GM12872 (cell line): Measurements from ENCODE around the gene B4GALT2.

Experiments
- TF ChIP-seq, protein P1 (sequence below): IDR thresholded peaks from 3 replicates; pipeline ENCODE4 v1.5.1; 2011; ENCODE audit warnings: low read depth, mild to moderate bottlenecking, low read length, moderate library complexity; ENCODE audit not compliant: insufficient read depth

B4GALT2 gene

DNA sequence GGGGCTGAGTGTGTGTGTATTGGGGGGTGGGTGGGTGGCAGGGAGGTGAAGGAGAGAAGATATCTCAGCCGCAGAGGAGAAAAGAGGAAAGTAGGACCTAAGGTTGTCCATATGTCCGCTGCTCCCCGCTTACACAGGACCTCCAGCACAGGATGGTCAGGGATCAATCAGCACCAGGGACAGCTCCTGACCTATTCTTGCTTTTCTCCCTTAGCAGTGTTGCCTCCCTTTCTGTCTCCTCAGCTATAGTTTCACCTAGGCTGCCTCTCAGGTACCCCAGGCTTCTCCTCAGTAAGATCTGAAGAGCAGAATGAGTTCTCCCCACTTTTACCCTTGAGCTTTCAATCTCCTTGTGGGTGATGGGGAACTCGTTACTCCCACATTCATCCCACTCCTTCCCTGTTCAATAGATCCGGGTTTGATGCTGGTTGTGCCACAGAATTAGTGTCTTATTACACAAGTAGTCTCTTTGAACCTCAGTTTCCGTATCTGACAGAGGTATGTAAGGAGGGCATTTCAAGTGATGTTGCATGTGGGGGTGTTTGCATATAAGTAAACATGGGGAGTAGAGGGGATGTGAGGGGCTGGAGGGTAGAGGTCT, 10.6 kb upstream of the B4GALT2 start:
- TF ChIP-seq, protein P1, sequence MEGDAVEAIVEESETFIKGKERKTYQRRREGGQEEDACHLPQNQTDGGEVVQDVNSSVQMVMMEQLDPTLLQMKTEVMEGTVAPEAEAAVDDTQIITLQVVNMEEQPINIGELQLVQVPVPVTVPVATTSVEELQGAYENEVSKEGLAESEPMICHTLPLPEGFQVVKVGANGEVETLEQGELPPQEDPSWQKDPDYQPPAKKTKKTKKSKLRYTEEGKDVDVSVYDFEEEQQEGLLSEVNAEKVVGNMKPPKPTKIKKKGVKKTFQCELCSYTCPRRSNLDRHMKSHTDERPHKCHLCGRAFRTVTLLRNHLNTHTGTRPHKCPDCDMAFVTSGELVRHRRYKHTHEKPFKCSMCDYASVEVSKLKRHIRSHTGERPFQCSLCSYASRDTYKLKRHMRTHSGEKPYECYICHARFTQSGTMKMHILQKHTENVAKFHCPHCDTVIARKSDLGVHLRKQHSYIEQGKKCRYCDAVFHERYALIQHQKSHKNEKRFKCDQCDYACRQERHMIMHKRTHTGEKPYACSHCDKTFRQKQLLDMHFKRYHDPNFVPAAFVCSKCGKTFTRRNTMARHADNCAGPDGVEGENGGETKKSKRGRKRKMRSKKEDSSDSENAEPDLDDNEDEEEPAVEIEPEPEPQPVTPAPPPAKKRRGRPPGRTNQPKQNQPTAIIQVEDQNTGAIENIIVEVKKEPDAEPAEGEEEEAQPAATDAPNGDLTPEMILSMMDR = no peak

DNA sequence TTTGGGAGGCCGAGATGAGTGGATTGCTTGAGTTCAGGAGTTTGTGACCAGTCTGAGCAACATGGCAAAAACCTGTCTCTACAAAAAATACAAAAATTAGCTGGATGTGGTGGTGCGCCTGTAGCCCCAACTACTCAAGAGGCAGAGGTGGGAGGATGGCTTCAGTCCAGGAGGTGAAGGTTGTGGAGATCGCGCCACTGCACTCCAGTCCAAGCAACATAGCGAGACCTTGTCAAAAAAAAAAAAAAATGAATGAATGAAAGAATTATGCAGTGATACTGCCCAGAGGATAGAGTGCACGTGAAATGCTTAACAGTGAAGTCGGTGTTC, 9.6 kb upstream of the B4GALT2 start:
- TF ChIP-seq, protein P1 = no peak

DNA sequence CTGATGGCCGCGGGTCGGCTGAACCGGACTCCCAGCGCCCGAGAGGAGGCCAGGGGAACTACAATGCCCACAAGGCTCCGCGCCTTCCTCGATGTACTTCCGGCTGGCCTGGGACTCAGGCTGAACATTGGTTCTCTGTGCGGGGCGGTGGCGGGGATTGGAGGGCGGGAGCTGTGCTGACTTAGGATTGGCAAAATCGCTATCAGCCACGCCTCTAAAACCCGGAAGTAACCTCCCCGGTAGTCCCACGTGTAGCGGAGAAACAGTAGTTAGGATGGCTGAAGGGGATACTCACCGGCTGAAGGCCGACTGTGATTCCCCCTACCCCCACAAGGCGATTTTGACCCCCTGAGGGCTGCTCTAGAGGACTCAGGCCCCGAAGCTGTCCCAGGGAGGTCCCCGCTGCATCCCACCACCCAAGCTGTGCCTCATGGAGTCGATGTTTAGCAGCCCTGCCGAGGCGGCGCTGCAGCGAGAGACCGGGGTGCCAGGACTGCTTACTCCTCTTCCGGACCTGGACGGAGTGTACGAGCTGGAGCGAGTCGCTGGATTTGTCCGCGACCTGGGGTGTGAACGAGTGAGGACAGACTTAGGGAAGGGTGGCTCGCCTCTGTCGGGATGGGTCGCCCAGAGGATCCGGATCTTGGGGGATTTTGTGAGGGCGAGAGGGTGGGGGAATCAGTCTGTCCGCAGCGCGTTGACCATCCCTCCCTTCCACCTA, 9.1 kb upstream of the B4GALT2 start, which contains the start of gene DPH2:
DPH2 (plus strand) TSS at position 265 of the 721 bp plus-strand sequence; CDS start at position 431, 166 bp downstream.
- TF ChIP-seq, protein P1 = no peak

DNA sequence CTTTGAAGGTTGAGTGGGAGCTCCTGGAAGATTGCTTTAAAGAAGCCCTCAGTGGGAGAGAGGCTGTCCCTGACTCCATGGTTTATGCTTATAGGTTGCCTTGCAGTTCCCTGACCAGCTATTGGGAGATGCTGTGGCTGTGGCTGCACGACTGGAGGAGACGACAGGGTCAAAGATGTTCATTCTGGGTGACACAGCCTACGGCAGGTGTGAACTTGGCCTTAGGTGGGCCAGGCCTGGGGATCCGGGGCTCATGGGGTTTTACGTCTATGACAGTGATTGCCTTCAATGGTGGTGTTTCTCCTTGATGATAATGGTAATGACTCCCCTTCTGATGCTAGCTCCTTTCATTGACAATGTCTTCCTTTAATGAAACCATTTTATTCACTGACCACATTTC, 8.5 kb upstream of the B4GALT2 start:
- TF ChIP-seq, protein P1 = no peak

DNA sequence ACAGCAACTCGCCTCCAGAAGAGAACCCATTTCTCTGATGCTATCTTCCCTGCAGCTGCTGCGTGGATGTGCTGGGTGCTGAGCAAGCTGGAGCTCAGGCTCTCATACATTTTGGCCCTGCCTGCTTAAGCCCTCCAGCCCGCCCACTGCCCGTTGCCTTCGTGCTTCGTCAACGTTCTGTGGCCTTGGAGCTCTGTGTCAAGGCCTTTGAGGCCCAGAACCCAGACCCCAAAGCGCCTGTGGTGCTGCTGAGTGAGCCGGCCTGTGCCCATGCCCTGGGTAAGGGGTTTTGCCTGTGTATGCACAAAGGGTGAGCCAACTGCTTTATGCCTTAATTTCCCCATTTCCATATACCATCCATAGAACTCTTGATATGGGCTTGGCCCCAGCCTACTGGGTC, 8.1 kb upstream of the B4GALT2 start:
- TF ChIP-seq, protein P1 = no peak

DNA sequence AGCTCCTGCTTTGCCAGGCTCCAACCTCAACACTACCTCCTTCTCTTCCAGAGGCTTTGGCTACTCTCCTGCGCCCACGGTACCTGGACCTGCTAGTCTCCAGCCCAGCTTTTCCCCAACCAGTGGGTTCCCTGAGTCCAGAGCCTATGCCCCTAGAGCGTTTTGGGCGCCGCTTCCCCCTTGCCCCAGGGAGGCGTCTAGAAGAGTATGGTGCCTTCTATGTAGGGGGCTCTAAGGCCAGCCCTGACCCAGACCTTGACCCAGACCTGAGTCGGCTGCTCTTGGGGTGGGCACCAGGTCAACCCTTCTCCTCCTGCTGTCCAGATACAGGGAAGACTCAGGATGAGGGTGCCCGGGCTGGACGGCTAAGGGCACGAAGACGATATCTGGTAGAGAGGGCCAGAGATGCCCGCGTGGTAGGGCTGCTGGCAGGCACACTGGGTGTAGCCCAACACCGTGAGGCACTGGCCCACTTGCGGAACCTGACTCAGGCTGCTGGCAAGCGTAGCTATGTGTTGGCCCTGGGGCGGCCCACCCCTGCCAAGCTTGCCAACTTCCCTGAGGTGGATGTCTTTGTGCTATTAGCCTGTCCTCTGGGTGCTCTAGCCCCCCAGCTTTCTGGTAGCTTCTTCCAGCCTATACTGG, 7.6 kb upstream of the B4GALT2 start:
- TF ChIP-seq, protein P1 = no peak

DNA sequence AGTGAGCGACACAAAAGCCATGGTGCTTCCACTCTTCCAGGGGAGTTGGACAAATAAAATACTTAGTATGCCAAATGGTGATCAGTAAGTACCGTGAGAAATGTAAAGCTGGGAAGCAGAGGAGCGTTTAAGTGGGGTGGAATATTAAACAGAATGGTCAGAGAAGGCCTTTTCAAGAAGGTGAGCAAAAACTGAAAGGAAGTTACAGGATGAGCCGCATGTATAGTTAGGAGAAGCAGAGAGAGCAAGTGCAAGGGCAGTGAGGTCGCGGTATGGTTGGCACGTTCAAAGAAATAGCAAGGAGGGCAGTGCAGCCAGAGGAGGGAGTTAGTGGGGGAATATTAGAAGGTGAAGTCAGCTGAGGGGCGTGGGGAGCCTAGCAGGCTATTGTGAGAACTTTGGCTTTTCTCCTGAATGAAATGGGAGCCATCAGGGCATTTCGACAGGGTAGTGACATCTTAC, 5.0 kb upstream of the B4GALT2 start:
- TF ChIP-seq, protein P1 = no peak
